Kidney (tissue), 14 donors: ENCODE data around the gene SAMD3. TPM values are rescaled to one million over a fixed set of nuclear protein-coding genes. Genes with fewer than 3 reads are reported as not detected.

ENCODE experiments used
- DNase-seq, 5 donors: peaks; one replicate each; pipeline ENCODE4 v3.0.0-alpha.2; 2013 to 2020
- FAIRE-seq: peaks from 2 replicates; lab custom pipeline; 2012; peaks lifted over from hg19 to GRCh38; lab: Jason Lieb, UNC
- H3K27ac ChIP-seq, 2 donors: one replicate each; pipeline ENCODE4 v1.7.0; 2013; ENCODE audit warnings: low read depth in 2 of 2, low read length in 2 of 2, inconsistent platforms in 1 of 2
- H3K27me3 ChIP-seq: one replicate; pipeline ENCODE4 v1.7.1; 2013; ENCODE audit warnings: low read length, inconsistent platforms; ENCODE audit not compliant: control insufficient read depth, insufficient read depth
- H3K36me3 ChIP-seq, 3 donors: one replicate each; pipeline versions ENCODE4 v1.7.0 to v1.7.1; 2013; ENCODE audit warnings: low read length in 3 of 3, control low read depth in 1 of 3, inconsistent platforms in 1 of 3; ENCODE audit not compliant: insufficient read depth in 3 of 3, control insufficient read depth in 2 of 3
- H3K4me1 ChIP-seq, 3 donors: one replicate each; pipeline versions ENCODE4 v1.7.0 to v1.7.1; 2013; ENCODE audit warnings: low read length in 3 of 3, inconsistent platforms in 1 of 3, low read depth in 1 of 3; ENCODE audit not compliant: control insufficient read depth in 2 of 3, insufficient read depth in 2 of 3
- H3K4me3 ChIP-seq, 3 donors: one replicate each; pipeline versions ENCODE4 v1.7.0 to v1.8.1; 2013; ENCODE audit warnings: low read length in 3 of 3, control low read depth in 1 of 3, inconsistent platforms in 1 of 3
- H3K9ac ChIP-seq, 3 donors: one replicate each; pipeline versions ENCODE4 v1.7.0 to v1.7.1; 2013; ENCODE audit warnings: low read length in 3 of 3, control low read depth in 1 of 3, inconsistent platforms in 1 of 3
- H3K9me3 ChIP-seq, 3 donors: one replicate each; pipeline versions ENCODE4 v1.7.0 to v1.7.1; 2013; ENCODE audit warnings: low read length in 3 of 3, control low read depth in 1 of 3, inconsistent platforms in 1 of 3; ENCODE audit not compliant: control insufficient read depth in 2 of 3, insufficient read depth in 1 of 3
- intact Hi-C: fragments of 100-400 bp; cut with DNase I; formaldehyde crosslinking; loops from one replicate; pipeline ENCODE4 v1.11.1; 2022
- polyA plus RNA-seq: library from polyadenylated mRNA; stranded (reverse); fragments of 350-450 nt; fragmentation: Illumina TruSeq; extraction: RNeasy Lipid Tissue Mini Kit (QIAGEN cat#74804); gene quantifications from one replicate; pipeline ENCODE4 v1.2.3, GENCODE V29; 2014; ENCODE audit warnings: low read depth, low replicate concordance; ENCODE audit not compliant: insufficient read depth
- total RNA-seq: library from RNA; stranded (reverse); fragmentation: NEBNext Ultra II Directional; extraction: Animal tissue kit (Norgen Biotek cat#: 25700); gene quantifications from one replicate; pipeline ENCODE4 v1.2.1, GENCODE V29; 2021
- TF ChIP-seq, protein P1 (sequence below): IDR thresholded peaks from 3 replicates; pipeline ENCODE4 v1.5.1; 2012; ENCODE audit warnings: mild to moderate bottlenecking, moderate library complexity, borderline replicate concordance; ENCODE audit not compliant: insufficient read depth; ENCODE audit errors: extremely low read depth
- donor health status: control.
- donor health status: control.
- donor health status: control.
- donor health status: control.
- donor health status: control.
- donor health status: DM: yes; HTN: yes; CAD: no.
- donor health status: Normal renal cell carcinoma (clear cell type).

SAMD3 gene
- total and polyA plus RNA-seq, 2 donors from 2014 or later: 1.1 to 3.5 TPM

DNA sequence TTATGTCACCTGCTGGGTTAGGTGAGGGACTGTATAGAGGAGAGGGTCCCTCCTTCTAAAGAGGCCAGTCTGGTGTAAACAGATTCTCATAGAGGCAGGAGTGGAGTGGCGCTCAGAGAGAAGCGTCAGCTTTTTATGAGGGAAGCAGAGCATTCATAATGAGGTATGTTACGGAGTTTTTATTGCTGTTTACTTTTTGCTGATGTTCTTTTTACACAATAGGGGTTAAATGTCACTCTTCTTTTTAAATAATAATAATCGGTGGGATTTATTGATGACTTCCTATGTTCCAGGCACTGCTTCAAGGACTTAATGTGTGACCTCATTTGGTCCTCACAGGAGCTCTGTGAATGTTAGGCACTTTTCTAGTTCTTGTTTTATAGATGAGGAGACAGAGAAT, 124.4 kb downstream of the SAMD3 start:
- DNase-seq: no peak
- intact Hi-C loops: no loop called here
- FAIRE-seq: no peak
- H3K9ac ChIP-seq: no peak overlapping the region
- H3K9me3 ChIP-seq: no peaks in the 10 kb centered on the region
- no peaks in the 10 kb centered on the region for H3K4me1 ChIP-seq
- no peak overlapping the region for H3K27ac ChIP-seq
- H3K27me3 ChIP-seq: no peaks in the 10 kb centered on the region
- TF ChIP-seq, protein P1, sequence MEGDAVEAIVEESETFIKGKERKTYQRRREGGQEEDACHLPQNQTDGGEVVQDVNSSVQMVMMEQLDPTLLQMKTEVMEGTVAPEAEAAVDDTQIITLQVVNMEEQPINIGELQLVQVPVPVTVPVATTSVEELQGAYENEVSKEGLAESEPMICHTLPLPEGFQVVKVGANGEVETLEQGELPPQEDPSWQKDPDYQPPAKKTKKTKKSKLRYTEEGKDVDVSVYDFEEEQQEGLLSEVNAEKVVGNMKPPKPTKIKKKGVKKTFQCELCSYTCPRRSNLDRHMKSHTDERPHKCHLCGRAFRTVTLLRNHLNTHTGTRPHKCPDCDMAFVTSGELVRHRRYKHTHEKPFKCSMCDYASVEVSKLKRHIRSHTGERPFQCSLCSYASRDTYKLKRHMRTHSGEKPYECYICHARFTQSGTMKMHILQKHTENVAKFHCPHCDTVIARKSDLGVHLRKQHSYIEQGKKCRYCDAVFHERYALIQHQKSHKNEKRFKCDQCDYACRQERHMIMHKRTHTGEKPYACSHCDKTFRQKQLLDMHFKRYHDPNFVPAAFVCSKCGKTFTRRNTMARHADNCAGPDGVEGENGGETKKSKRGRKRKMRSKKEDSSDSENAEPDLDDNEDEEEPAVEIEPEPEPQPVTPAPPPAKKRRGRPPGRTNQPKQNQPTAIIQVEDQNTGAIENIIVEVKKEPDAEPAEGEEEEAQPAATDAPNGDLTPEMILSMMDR: no peak
- no peaks in the 10 kb centered on the region for H3K36me3 ChIP-seq
- no peak overlapping the region for H3K4me3 ChIP-seq

Other genes starting within 250 kb of the SAMD3 start
- 13.0 TPM for gene L3MBTL3, start 204.4 kb downstream of the SAMD3 start, total RNA-seq
- 4.3 TPM for gene L3MBTL3, start 204.4 kb downstream of the SAMD3 start, polyA plus RNA-seq
- gene TMEM200A, start 143.1 kb upstream of the SAMD3 start, total RNA-seq: 17.9 TPM
- 7.7 TPM for gene TMEM200A, start 143.1 kb upstream of the SAMD3 start, polyA plus RNA-seq